B cell (primary cell): ENCODE data around the gene MAD1L1. TPM values are rescaled to one million over a fixed set of nuclear protein-coding genes. Genes with fewer than 3 reads are reported as not detected.

Source experiments
- ATAC-seq: fragments of 200-7000 bp; cut with Tn5 transposase; one replicate; pipeline ENCODE4 v1.10.0; 2021; ENCODE audit warnings: low read depth, mild to moderate bottlenecking, moderate number of reproducible peaks, moderate library complexity
- CTCF ChIA-PET: fragments of 350-600 bp; sonication (Branson Sonifier 250); formaldehyde crosslinking; loops from one replicate; lab custom pipeline; 2021; ENCODE audit warnings: antibody characterized with exemption, inconsistent platforms; lab: Charles Lee
- POLR2A ChIA-PET: fragments of 350-600 bp; sonication (Branson Sonifier 250); formaldehyde crosslinking; loops from one replicate; lab custom pipeline; 2021; ENCODE audit warnings: antibody characterized with exemption; lab: Charles Lee
- DNase-seq: peaks from one replicate; pipeline ENCODE4 v3.0.0; 2013
- H2AFZ ChIP-seq: 2 replicates; pipeline ENCODE4 v1.6.1; 2012; ENCODE audit warnings: mild to moderate bottlenecking, low read depth, low read length; ENCODE audit not compliant: insufficient read depth, poor library complexity, severe bottlenecking
- H3K27ac ChIP-seq, 2 donors: 1 replicate in 1 of 2; 2 replicates in 1 of 2; pipeline ENCODE4 v1.5.1; 2012 to 2013; ENCODE audit warnings: low read length in 2 of 2, mild to moderate bottlenecking in 2 of 2, moderate library complexity in 1 of 2
- H3K27me3 ChIP-seq, 4 experiments: fragments of 200-600 bp in 1 of 4; sonication (generic) in 1 of 4; replicated peaks in 1 of 4; 1 replicate in 2 of 4; 2 replicates in 2 of 4; pipeline versions ENCODE4 v1.6.1 to v1.7.0; 2013 to 2016; ENCODE audit warnings: low read length in 3 of 4, mild to moderate bottlenecking in 2 of 4, mixed read lengths in 1 of 4, moderate library complexity in 1 of 4; ENCODE audit not compliant: insufficient read depth in 4 of 4, control insufficient read depth in 3 of 4; ENCODE audit errors: control extremely low read depth in 1 of 4
- H3K36me3 ChIP-seq, 2 experiments: replicated peaks in 1 of 2; 1 replicate in 1 of 2; 2 replicates in 1 of 2; pipeline versions ENCODE4 v1.6.1 to v1.7.1; 2013; ENCODE audit warnings: low read length in 1 of 2; ENCODE audit not compliant: insufficient read depth in 2 of 2, control insufficient read depth in 1 of 2; ENCODE audit errors: control extremely low read depth in 1 of 2, extremely low read depth in 1 of 2
- H3K4me1 ChIP-seq, 2 donors: fragments of 200-600 bp in 1 of 2; sonication (generic) in 1 of 2; 1 replicate in 1 of 2; 2 replicates in 1 of 2; pipeline versions ENCODE4 v1.5.1 to v1.6.1; 2013 to 2017; ENCODE audit warnings: low read length in 2 of 2; ENCODE audit not compliant: control insufficient read depth in 2 of 2, insufficient read depth in 2 of 2
- H3K4me2 ChIP-seq: replicated peaks from 2 replicates; pipeline ENCODE3; 2012; ENCODE audit warnings: mild to moderate bottlenecking, low read depth, low read length; ENCODE audit not compliant: poor library complexity, severe bottlenecking
- H3K4me3 ChIP-seq, 5 experiments: fragments of 200-600 bp in 1 of 5; sonication (generic) in 1 of 5; 1 replicate in 3 of 5; 2 replicates in 2 of 5; pipeline versions ENCODE4 v1.5.1 to v1.7.0; 2011 to 2016; ENCODE audit warnings: low read length in 4 of 5, mild to moderate bottlenecking in 4 of 5, low read depth in 2 of 5, control low read depth in 1 of 5, moderate library complexity in 1 of 5; ENCODE audit not compliant: insufficient read depth in 1 of 5; ENCODE audit errors: control extremely low read depth in 1 of 5, extremely low read depth in 1 of 5
- H3K79me2 ChIP-seq: fragments of 200-600 bp; sonication (generic); one replicate; pipeline ENCODE4 v1.6.0; 2016; ENCODE audit warnings: low read length; ENCODE audit not compliant: control insufficient read depth, insufficient read depth
- H3K9ac ChIP-seq: fragments of 200-600 bp; sonication (generic); 2 replicates; pipeline ENCODE4 v1.6.1; 2017; ENCODE audit warnings: mild to moderate bottlenecking, low read length, moderate library complexity
- H3K9me3 ChIP-seq, 3 donors: one replicate each; pipeline versions ENCODE4 v1.6.1 to v1.7.1; 2013; ENCODE audit warnings: low read length in 2 of 3; ENCODE audit not compliant: control insufficient read depth in 2 of 3, insufficient read depth in 1 of 3; ENCODE audit errors: control extremely low read depth in 1 of 3
- H4K20me1 ChIP-seq: 2 replicates; pipeline ENCODE4 v1.6.0; 2012; ENCODE audit warnings: mild to moderate bottlenecking, low read length; ENCODE audit not compliant: insufficient read depth, control insufficient read depth, poor library complexity, severe bottlenecking
- H3K27ac Mint-ChIP-seq: one replicate; pipeline ENCODE4 v1.8.0; 2021; ENCODE audit warnings: mixed read lengths
- H3K27me3 Mint-ChIP-seq: one replicate; pipeline ENCODE4 v1.8.0; 2021; ENCODE audit warnings: mixed read lengths
- H3K4me1 Mint-ChIP-seq: one replicate; pipeline ENCODE4 v1.8.0; 2021; ENCODE audit warnings: mixed read lengths
- H3K4me3 Mint-ChIP-seq: one replicate; pipeline ENCODE4 v1.8.0; 2021; ENCODE audit warnings: mixed read lengths
- H3K9me3 Mint-ChIP-seq: one replicate; pipeline ENCODE4 v1.8.0; 2022; ENCODE audit warnings: mixed read lengths; ENCODE audit not compliant: insufficient read depth
- EZH2 ChIP-seq: IDR thresholded peaks from 2 replicates; pipeline ENCODE4 v1.6.1; 2012; ENCODE audit warnings: borderline replicate concordance, low read depth, mild to moderate bottlenecking, moderate library complexity, low read length; ENCODE audit not compliant: insufficient read depth, poor library complexity, severe bottlenecking
- WGBS: methylation state at CpG from one replicate; pipeline ENCODE4 v1.1.5; 2013; ENCODE audit warnings: missing lambda C conversion rate; ENCODE audit not compliant: insufficient coverage; 5-methylcytosine and 5-hydroxymethylcytosine counted together
- intact Hi-C: fragments of 100-400 bp; cut with micrococcal nuclease; formaldehyde crosslinking; loops from one replicate; pipeline ENCODE4 v1.10.0; 2022
- polyA plus RNA-seq: library from polyadenylated mRNA; depleted of rRNA; stranded (reverse); fragments of >200 nt; gene quantifications from 2 replicates; pipeline ENCODE4 v1.2.3, GENCODE V29; 2012
- total RNA-seq, 2 donors: library from RNA; stranded (reverse); fragments of 120-200 nt in 1 of 2; gene quantifications; 1 replicate in 1 of 2; 2 replicates in 1 of 2; pipeline versions ENCODE4 v1.2.3 to v1.2.4, GENCODE V29; 2013 to 2022
- TF ChIP-seq, protein P1 (sequence below): fragments of 200-600 bp; IDR thresholded peaks from one replicate; pipeline ENCODE4 v1.8.0; 2022; ENCODE audit warnings: antibody characterized with exemption, mild to moderate bottlenecking

Gene MAD1L1
- total and polyA plus RNA-seq, 2 donors (not counting 1 experiment from before 2014, with no cell fraction given) = 86.7 to 110 TPM

DNA sequence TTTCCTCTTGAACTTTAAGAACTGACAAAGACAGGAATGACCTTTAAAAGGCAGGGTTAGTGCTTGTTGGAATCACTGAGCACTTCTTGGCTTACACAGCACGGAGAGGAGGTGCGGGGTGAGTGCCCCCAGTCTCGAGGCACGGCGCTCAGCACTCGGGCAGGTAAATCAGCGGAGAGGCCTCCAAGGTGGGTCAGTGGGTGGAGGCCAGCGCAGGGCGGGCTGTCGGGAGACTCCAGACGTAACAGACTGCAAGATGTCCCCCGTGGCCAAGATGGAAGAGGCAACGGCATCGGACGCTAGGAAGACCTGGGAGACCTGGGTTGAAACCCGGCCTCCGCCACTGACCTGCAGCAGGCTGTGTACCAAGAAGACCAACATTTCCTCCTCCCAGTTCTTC lies 149.4 kb downstream of the MAD1L1 start:
- Histone ChIP-seq H3K9me3 (no peaks in the 10 kb centered on the region), H3K9ac (no peak overlapping the region), H3K27ac (no peak overlapping the region), H3K36me3 (peaks cover 0 to 8% of the 10 kb centered on the region in 2 experiments), H3K4me2 (no peak overlapping the region), H3K4me1 (peaks cover 10 to 20% of the 10 kb centered on the region in 2 donors), H3K27me3 (no peaks in the 10 kb centered on the region), H4K20me1 (no peaks in the 10 kb centered on the region), H3K79me2 (peaks cover 44% of the 10 kb centered on the region), H2AFZ (no peak overlapping the region), H3K4me3 (no peak overlapping the region)
- Mint-ChIP-seq H3K4me3 (no peak overlapping the region), H3K27me3 (no peaks in the 10 kb centered on the region), H3K9me3 (no peaks in the 10 kb centered on the region), H3K27ac (no peak overlapping the region), H3K4me1 (peaks cover 17% of the 10 kb centered on the region)
- ATAC-seq = no peak
- ChIA-PET CTCF (no interaction called here), POLR2A (no interaction called here)
- over 99% methylated on average over 14 of the region's 17 CpGs for WGBS
- no peak for TF ChIP-seq EZH2
- TF ChIP-seq, protein P1, sequence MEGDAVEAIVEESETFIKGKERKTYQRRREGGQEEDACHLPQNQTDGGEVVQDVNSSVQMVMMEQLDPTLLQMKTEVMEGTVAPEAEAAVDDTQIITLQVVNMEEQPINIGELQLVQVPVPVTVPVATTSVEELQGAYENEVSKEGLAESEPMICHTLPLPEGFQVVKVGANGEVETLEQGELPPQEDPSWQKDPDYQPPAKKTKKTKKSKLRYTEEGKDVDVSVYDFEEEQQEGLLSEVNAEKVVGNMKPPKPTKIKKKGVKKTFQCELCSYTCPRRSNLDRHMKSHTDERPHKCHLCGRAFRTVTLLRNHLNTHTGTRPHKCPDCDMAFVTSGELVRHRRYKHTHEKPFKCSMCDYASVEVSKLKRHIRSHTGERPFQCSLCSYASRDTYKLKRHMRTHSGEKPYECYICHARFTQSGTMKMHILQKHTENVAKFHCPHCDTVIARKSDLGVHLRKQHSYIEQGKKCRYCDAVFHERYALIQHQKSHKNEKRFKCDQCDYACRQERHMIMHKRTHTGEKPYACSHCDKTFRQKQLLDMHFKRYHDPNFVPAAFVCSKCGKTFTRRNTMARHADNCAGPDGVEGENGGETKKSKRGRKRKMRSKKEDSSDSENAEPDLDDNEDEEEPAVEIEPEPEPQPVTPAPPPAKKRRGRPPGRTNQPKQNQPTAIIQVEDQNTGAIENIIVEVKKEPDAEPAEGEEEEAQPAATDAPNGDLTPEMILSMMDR = no peak
- DNase-seq = no peak
- intact Hi-C loops = no loop called here

DNA sequence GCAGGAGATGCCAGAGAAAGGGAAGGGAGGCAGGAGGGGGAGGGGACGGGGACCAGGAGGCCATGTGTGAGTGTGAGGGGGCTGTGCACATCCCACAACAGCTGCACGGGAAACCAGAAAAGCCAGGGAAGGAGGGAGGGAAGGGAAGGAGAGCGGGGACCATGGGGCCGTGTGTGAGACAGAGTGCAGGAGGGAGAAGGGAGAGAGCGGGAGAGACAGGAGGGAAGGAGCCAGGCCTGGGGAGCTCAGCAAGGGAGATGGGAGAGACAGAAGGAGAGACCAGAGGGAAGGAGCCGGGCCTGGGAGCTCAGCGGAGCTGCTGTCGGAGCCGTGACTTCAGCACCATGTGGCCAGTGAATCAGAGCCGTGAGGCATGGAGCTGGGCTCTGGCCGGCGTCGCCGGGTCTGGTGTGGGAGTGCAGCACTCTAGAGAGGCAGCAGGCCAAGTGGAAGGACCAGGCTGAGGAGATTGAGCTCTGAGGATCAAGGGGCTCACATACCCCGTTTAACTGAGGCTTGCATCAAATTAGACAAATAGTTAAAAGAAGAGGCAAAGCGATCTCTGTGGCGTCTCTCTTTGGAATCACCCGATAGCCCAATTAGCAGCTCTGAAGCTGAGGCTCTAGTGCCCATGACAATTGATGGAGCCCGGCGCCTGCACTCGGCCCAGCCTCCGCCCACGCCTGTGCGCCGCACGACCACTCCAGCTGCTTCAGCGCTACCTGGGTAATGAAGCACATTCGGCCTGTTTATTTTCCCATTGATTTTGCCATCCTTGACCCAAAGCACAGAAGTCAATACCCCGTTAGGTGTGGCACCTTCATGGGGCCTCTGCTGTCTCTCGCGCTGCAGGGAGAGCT lies 150.4 kb downstream of the MAD1L1 start:
- 98% methylated on average over 31 of the region's 31 CpGs for WGBS
- ChIA-PET CTCF (no interaction called here), POLR2A (no interaction called here)

More for the DNA sequence above, 150.4 kb downstream of the MAD1L1 start:
- Mint-ChIP-seq H3K4me1 (peaks cover 12% of the 10 kb centered on the region), H3K9me3 (no peaks in the 10 kb centered on the region), H3K27ac (no peak overlapping the region), H3K4me3 (no peak overlapping the region), H3K27me3 (no peaks in the 10 kb centered on the region)
- H3K9me3 ChIP-seq = no peaks in the 10 kb centered on the region
- H3K36me3 ChIP-seq = peaks cover 0 to 8% of the 10 kb centered on the region in 2 experiments
- no peak overlapping the region for H3K27ac ChIP-seq
- TF ChIP-seq EZH2 = no peak
- TF ChIP-seq, protein P1 = no peak
- ATAC-seq (no peak), DNase-seq (no peak)
- peaks cover 6 to 13% of the 10 kb centered on the region in 2 donors for H3K4me1 ChIP-seq
- H4K20me1 ChIP-seq = no peaks in the 10 kb centered on the region
- no peak overlapping the region for H3K4me2 ChIP-seq
- peaks cover 46% of the 10 kb centered on the region for H3K79me2 ChIP-seq
- no peak overlapping the region for H2AFZ ChIP-seq
- H3K27me3 ChIP-seq = no peaks in the 10 kb centered on the region
- H3K9ac ChIP-seq = no peak overlapping the region
- intact Hi-C loops = no loop called here
- no peak overlapping the region for H3K4me3 ChIP-seq
